Subcutaneous adipose tissue (tissue), 4 donors: Measurements from ENCODE around the gene YWHAG. TPM values are rescaled to one million over a fixed set of nuclear protein-coding genes. Genes with fewer than 3 reads are reported as not detected.

Source experiments
- total RNA-seq, 4 donors: library from RNA; depleted of rRNA; stranded (reverse); fragments of >200 nt; gene quantifications; one replicate each; pipeline ENCODE4 v1.1.0, GENCODE V29; 2016
- TF ChIP-seq, protein P1 (sequence below): fragments of 450-650 bp; IDR thresholded peaks from one replicate; pipeline ENCODE4 v1.5.1; 2016; ENCODE audit warnings: low read depth, mild to moderate bottlenecking, control low read depth, antibody characterized with exemption, moderate library complexity

The YWHAG gene
- total RNA-seq, 4 donors from 2014 or later, result 102 to 215 (median 162) TPM

DNA sequence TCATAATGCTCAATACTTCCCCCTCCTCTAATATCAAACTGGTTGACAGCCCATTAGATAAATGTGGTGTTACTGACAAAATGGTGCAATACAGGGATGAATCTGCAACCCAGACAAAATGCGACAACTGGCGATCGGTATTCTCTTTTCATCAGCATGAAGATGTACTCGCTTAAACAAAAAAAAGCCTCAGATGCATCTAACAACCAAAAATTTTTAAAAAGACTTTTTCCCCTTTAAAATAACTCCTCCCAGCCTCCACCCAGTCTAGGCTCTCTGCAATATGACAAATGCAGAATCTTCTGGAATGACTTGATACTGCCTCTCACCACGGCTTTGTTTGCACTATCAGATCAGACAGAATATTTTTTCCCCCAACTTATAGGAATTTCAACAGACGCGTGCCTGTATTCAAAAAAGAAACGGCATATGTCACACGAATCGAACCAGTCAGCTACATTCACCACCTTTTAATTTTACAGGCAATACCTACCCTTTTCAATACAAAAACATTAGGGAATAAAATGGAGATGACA lies 1.2 kb downstream of the YWHAG start:
- TF ChIP-seq, protein P1, sequence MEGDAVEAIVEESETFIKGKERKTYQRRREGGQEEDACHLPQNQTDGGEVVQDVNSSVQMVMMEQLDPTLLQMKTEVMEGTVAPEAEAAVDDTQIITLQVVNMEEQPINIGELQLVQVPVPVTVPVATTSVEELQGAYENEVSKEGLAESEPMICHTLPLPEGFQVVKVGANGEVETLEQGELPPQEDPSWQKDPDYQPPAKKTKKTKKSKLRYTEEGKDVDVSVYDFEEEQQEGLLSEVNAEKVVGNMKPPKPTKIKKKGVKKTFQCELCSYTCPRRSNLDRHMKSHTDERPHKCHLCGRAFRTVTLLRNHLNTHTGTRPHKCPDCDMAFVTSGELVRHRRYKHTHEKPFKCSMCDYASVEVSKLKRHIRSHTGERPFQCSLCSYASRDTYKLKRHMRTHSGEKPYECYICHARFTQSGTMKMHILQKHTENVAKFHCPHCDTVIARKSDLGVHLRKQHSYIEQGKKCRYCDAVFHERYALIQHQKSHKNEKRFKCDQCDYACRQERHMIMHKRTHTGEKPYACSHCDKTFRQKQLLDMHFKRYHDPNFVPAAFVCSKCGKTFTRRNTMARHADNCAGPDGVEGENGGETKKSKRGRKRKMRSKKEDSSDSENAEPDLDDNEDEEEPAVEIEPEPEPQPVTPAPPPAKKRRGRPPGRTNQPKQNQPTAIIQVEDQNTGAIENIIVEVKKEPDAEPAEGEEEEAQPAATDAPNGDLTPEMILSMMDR, result no peak

- TF ChIP-seq, protein P1, result no peak
Measured at GRCh38 chr7:76356823-76357222, 2.0 kb downstream of the YWHAG start.

DNA sequence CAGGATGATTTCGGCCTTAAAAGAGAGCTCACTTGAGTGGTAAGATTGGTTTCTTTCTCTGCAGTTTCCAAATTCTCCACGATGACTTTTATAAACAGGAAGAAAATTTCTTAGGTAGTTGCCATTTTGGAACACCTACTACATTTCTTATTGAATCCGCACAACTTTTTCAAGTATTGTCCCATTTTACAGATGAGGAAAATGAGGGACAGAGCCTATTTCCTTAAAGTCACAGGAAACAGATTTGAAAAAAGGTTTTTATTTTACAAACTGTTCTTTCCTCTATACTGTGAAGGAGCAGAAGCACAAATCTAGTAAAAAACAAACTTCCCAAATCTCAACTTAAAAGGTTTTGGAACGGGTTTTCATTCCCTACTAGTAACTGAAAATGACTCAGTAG lies 2.7 kb downstream of the YWHAG start:
- TF ChIP-seq, protein P1, result no peak

DNA sequence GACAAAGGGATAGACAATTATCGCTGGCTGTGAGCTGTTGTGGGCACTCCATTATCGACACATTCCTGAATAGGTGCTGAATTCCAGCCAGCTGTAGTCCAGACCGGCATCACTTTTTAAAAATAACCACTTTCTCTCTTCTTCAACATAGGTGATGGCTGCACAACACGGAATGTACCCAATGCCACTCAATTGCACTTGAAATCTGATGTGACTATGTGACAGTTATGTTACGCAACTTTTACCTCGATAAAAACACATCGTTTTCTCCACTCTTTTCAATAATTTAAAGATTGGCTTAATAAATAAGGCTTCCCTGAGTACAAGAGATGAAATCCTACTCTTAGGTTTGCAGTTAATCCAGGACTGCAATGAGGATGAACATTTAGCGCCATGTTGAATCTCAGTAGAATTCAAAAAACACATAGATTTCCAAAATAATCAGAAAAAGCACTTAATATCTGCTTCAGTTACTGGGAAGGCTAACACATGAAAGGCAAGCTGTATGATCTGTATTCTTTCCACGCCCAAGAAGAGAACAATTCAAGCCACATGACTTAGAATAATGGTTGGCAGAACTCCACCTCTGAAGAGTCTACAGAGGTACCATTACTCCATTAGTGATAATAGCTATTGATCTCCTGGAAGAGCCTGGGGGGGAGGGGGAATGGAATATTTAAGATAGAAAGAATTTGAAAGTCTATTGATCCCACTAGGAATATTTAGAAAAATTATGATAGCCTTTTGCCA lies 3.6 kb downstream of the YWHAG start:
- TF ChIP-seq, protein P1, result no peak

- TF ChIP-seq, protein P1, result no peak
Measured at GRCh38 chr7:76354516-76354915, 4.3 kb downstream of the YWHAG start.

GRCh38 chr7:76353744-76354143 lies 5.0 kb downstream of the YWHAG start:
- TF ChIP-seq, protein P1, result no peak

DNA sequence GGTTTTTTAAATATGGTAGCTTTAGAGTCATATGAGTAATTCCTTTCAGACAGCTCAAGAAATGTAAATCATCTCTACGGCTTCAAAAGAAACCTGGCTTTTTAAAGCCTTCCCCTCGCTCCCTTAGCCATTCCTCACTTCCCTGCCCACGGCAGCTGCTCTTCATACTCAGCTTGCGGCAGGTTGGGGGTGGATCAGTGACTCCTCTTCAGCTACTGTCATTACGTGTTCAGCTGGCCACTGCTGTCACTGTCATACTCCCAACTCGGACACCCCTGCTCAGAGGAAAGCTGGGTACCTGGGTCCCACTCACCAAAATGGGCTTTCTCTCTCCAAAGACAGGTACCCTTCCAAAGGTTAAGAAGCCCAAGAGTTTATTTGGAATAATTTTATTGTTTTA lies 6.6 kb downstream of the YWHAG start:
- TF ChIP-seq, protein P1, result no peak
